ENCODE data around the gene GAS2.

Gene GAS2

DNA sequence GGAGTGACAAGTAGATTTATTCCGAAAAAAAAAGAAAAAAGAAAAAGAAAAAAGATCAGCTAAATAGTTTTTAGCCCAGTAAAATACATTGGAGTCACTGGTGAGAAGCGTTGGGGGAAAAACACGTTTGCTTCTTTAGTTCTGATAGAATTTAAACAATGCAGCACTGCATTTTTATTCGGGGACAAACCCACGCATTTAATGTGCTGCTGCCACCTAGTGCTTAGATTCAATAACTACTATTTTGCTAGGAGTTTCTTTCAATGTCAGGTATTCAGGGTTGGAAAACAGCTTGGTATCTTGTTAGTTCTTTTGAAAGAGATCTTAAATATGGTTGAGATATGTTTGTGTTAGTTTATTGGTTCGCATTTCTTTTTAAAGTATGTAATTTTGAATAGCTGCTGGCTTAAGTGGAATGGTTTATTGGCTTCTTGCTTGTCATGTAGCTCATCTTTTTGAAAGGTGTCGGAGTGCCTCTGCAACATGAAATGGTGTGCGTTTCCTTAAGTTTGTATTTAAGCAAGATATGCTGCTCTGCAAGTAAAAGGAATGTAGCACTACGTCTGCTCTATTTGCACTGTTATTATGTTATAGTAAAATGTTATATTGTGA, 121.2 kb downstream of the GAS2 start:
- peak; percentile 10 for DNase-seq (ENCODE audit: low read depth)

DNA sequence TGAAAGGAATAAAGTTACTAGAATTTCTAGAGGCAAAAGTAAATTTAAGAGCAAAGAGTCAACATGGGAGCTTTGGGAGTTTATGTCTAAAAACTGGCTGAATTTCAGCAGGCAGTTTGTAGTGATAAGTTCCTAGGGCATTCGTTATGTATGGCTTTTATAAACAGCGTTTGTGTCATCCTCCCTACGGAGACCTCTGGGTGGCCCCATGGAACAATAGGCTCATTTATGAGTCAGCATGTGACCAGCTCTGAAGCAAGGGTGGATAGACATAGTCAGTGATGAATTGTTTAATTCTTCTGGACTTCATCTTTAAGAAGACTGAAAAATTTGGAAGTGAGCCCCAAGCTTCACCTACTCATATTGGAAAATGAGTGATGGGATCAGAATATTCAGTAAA, 126.1 kb downstream of the GAS2 start:
- peak; percentile 46 for DNase-seq (ENCODE audit: low read depth)

DNA sequence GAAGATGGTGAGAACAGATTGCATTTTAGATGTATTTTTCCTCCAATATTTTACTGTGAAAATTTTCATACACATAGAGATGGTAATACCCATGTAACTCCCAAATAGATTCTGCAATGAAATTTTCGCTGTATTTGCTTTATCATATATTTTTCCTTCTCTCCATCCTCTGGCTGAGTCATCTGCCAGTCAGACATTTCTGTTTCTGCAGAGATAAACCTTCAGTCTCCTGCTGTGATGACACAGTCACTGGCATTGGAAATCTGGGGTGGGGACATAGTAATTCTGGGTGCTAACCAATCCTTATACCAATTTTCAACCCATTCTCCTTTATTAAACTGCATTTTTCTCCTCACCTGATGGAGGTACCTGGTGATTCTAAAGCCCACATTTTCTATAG, 129.5 kb downstream of the GAS2 start:
- no peak for DNase-seq (ENCODE audit: low read depth)

DNA sequence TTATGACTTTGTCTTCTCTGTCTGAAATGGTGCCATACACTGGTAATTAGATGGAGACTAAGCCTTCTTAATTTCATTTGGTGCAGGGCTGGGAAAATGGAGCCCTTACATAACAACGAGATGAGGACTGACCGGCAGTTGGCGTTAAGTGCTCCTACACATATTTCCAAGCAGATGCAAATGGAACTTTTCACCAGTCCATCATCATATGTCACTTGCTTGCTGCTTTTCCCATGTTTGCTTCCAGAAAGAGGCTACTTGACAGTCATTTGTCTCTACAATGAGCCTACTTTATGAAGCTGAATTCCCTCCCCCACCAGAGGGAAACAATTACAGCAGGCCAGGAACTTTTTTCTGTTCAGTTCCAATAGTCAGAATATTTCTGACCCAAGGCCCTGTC, 130.6 kb downstream of the GAS2 start:
- DNase-seq (ENCODE audit: low read depth) = no peak

DNA sequence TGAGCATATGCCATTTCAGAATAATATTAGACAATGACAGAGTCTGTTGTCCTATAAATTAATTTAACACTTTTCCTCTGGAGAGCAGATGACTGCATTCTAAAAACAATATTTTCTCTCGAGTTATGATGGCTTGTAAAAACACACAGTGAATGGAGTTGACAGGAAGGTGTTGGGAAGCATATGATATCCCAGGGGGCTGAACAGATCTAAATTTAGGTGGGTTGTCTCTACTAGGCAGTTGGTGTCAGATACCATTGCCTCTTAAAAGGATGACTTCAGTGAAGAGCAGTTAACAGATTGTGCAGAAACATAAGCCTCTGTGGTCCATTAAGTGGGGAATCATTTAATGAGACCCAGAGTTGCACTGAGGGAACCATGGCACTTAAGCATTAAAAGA, 132.5 kb downstream of the GAS2 start:
- DNase-seq (ENCODE audit: low read depth) = no peak

DNA sequence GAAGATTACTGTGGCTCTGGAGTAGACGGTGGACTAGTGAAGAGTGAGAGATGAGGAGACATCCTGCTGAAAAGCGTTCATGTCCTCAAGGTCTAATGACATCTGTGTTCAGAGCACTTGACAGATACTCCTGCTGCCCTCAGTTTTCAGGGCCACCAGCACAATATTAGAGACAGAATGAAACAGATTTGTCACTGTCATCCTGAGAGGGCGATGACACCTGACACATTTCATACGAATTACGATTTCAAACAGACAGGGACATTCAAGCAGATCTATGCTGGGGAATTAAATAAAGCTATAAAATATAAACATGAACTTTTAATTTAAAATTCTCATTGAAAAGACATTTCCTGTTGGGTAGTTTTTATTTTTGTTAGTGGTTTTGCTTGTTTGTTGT, 134.1 kb downstream of the GAS2 start:
- no peak for DNase-seq (ENCODE audit: low read depth)

DNA sequence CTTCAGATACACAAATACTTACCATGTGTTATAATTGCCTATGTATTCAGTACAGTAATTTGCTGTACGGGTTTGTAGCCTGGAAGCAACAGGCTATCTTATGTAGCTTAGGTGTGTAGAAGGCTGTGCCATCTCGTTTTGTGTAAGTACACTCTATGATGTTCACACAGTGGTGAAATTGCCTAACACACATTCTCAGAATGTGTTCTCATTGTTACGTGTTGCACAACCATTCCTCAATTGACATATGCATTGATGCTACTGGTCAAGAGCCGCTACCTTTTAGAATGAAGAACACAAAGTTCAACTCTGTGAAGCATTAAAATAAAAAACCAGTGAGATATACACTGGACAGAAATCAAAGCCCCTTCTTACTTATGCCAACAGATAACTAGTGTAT, 136.4 kb downstream of the GAS2 start:
- no peak for DNase-seq (ENCODE audit: low read depth)

DNA sequence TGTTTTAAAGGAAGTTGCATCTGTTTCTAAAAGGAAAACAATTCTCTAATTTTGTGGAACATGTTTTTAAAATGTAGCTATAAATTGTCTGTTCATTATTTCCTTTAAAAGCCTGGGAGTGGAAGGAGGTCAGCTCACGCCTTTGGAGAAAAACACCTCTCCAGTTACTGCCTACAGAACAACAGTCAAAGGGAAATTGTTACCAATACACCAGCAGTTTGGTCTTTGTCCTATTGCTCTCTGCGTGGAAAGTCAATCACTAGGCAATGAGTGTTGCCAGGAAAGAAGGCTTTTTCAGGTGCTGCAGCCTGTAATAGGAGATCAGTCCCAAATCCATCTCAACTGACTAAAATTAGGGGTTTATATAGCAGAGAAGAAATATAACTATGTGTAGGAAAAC, 141.0 kb downstream of the GAS2 start:
- DNase-seq (ENCODE audit: low read depth) = no peak

DNA sequence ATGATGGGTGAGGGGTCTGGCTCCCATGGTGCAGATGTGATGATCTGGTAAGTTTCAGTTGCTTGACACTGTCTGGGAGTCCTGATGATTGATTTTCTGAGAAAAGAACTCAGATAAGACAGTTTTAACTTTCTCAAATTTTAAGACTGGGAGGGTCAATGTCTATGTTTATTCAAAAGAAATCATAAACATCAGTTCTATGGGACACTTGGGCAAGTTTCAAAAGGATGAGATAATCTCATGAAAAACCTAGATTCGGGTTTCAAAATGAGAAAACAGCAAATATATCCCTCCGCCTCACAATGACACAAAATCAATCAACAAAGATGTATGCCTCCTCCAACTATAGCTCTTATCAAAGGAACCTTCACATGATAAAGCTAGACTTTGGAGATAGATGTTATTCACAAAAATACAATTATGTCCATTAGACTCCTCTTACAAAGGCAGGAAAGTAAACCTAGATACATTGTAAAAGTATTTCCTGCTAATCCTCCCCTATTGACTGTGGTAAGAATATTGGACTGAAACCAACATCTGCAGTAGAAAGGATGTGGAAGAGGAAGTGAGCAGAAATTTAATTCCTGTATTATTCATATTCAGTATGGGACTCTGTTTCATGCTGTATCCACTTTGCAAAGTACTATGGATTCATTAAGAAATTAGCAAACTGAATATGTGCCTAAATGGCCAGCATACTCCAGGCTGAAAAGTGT, 141.6 kb downstream of the GAS2 start:
- DNase-seq (ENCODE audit: low read depth) = no peak

DNA sequence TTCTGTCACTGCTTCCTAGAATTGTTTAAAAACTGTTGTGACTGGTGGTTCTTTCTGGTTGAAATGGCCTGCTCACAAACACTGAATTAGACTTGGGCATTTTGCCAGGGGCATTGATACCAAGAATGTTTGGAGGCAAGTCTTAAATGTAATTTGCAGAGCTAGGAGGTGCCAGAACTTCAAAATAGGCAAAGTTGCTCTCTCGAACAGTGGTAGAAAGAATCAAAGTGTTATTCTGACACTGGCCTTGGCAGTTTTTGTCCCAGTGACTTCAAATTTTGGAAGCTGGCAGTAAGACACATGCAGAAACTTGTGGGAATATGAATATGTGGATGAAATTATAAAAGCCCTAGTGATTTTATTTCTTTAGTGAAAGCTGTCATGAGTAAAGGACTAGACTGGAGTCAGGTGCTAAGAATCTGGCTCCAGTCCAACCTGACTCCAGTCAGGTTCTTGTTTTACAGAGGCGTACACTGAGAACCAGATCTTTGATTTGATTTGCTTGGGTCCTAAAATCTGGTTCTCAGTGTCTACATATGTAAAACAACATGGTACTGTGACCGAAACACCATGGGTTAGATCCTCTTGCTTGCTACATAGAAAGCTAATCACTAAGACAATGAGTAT, 142.3 kb downstream of the GAS2 start:
- DNase-seq (ENCODE audit: low read depth) = no peak

DNA sequence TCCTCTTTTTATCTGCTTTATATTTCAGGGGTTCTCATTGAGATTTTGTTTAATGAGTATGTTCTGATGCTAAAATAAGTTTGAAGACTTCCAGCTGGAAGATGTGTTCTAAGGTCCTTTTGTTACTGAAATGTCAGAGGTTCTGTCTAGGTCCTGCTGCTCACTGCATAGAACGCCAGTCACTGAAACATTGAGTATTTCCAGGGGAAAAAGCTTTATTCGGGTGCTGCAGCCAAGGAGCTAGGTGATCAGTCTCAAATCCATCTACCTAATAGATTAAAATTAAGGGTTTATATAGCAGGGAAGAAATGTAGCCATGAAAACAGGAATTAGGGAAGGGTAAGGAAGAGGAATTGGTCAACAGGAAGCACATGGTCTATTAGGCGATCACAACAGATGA, 143.5 kb downstream of the GAS2 start:
- DNase-seq (ENCODE audit: low read depth) = no peak

DNA sequence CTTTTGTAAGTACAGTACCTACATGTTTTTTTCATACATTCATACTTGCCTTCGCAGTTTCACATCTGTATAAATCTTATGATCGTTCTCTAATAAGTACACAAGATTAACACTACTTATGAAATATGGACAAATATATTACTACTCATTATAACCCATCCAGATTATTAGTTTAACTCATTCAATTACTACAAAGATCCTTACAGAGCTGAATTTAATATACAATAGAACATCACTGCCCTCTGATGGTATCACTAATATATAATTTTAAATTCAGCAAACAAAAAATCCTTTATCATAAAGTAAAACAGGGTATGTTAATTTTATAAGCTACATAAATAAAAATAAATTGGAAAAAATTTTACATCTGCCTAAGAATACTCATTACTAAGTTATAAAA, 155.8 kb downstream of the GAS2 start:
- DNase-seq (ENCODE audit: low read depth) = no peak

DNA sequence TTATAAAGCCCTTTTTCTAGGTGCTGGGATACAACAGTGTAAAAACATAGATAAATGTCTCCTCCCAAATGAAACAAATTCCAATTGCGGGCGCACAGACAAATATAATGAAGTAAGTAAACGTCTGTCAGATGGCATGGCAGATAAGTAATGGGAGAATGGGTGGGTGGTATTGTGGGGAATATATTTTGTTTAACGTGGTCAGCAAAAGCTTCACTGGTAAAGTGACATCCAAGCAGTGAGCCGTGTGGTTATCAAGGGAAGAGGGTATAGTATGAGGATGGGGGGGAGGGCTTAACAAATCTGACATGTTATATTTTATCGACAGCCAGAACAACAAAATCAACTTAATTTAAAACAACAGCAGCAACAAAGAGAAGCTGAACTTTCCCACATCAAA, 162.0 kb downstream of the GAS2 start:
- no peak for DNase-seq (ENCODE audit: low read depth)

DNA sequence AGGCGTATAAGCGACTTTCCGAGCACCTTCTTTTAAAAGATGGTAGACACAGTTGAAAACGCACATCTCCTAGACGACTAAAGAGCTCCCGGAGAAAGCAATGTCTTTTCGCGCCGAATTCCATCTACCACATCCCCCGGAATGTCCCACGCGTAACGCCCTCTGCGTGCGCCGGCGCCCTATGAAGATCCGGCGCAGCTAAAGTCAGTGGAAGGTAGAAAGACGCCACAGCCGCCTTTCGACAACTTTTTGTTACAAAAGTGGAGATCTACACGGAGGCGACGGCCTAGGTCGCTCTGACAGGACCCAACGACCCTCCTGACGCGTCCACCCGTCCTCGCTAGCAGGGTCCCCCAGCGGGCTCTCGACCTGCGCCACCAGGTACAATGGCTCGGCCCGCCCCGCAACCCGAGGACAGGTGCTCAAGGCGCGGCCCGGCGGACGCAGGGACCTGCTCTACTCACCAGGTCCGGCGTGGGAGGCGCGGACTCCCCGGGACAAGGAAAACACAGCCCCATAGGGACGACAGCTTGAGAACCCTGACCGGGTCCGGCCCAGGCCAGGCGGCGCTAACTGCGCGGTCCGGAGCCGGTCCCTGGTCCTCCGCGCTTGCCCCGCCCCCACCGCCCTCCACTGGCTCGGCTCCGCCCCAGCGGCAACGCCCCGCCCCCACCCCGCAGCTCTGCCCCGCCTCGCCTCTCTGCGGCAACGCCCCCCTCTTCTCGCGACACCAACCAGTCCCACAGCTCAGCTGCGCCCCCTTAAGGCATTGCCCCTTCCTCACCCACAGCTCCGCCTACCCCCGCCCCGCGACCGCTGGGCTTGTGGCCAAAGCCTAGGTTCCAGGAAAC, 163.0 kb downstream of the GAS2 start, which contains the start of gene SVIP:
SVIP (minus strand) TSS at position 571 of the 851 bp plus-strand sequence; CDS start at position 518, 53 bp downstream.
- peak; percentile 55 for DNase-seq (ENCODE audit: low read depth)

DNA sequence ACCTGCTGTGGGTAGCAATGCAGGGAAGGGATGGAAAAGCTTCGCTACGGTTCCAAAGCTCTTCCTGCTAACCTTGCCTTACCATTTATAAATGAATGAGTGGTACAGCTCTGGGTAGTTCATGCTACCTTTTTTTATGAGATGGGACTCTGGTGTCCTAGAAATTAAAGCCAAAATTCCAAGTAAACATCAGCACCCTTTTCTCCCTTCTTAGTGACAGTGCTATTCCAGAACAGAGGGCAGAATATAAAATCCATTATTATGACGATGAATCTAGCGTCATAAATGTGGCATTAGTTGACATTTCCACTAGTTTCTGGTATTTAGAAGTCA, 163.6 kb downstream of the GAS2 start:
- DNase-seq (ENCODE audit: low read depth) = no peak

DNA sequence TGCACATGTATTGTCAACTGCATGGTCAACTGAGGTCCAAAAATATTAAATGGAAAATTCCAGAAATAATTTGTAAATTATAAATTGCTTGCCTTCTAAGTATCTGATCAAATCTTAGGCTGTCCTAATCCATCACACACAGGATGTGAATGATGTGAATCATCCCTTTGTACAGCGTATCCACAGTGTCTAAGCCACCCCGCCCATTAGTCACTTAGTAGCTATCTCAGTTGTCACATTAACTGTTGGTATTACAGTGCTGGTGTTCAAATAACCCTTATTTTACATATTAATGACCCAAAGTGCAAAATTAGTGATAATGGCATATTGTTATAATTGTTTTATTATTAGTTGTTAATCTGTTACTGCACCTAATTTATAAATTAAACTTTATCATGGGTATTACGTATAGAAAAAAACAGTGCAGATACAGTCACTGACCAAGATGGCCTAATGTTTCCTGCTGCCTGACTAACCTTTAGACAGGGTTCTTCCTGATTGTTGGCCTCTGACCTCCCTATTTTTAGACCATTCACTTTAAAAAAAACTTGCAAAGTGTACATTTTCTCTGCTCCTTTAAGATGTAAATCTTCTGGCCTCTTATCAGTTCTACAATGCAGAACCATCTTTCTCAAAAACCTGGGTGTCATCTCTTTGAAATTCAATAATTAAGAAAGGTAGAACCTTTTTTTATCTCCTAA, 166.1 kb downstream of the GAS2 start:
- no peak for DNase-seq (ENCODE audit: low read depth)

DNA sequence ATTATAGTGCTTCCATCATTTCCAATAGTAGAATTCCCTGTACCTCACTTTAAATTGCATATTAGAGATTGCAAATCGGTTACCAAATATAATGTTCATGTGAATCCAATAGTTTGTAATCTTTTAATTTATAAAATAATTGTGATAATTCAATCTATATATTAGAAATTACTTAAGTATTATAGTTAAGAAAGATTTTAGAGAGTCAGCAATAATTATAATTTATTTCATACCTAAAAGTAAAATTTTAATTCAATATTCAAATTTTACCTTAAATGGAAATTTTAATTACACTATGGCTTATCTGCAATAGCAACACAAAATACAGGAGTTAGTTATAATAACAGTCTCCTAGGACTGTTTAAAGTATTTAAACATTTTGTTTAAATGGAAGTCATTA, 180.3 kb downstream of the GAS2 start:
- DNase-seq (ENCODE audit: low read depth) = no peak

DNA sequence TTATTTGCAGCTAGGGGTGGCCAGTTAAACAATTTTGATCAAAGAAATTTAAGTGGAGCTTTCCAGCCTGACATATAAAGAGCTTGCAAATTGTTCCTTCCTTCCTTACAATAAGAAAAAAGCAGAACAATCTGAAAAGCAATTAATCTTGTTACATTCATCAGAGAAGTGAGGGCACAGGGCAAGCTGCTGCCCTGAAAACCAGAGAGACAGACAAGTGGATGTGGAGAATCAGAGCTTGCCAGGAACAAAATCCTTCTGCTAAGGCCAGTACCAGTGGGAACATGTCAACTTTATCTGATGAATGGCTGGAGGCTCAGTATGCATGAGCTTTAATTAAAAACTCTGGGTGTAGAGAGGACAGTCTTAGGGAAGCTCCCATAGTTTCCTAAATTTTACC, 185.1 kb downstream of the GAS2 start:
- no peak for DNase-seq (ENCODE audit: low read depth)

DNA sequence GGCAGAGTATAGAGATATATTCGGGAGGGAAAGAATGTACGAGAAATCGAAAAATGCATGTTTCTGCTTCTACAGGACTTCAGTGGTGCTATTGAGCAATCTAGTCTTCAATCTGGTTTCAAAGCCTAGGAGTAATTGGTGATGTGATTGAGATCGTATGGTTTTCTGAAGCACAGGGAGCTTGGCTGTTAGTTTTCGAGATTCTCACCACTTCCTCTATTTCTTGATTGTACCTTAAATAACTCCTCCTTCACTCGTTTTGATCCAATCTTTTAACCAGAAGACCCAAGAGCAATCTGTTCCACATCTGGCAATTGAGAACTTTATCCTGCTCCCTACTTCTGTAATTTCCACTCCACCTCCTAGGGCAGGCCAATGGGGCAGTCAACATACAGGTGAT, 193.3 kb downstream of the GAS2 start:
- no peak for DNase-seq (ENCODE audit: low read depth)

DNA sequence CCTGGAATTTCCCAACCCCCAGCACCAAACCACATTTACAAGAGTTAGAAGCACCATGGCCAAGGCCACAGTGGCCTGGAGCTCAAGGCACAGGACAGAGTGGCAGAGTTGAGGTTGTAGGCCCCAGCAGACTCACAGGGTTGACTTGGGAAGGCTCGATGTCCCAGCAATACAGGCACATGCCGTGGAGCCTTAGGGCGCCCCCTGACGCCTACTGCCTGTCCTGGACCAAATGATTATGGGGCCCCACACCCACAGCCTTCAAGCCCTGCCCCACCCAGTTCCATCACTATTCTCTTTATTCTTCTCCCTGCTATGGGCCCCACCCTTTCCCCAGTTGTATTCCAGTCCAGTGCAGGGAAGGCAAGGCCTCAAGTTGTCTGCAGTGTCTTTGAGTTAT, 193.8 kb downstream of the GAS2 start, which contains the start of gene CCDC179:
CCDC179 (minus strand) TSS at position 234 of the 400 bp plus-strand sequence; CDS start at position 181, 53 bp downstream.
- no peak for DNase-seq (ENCODE audit: low read depth)

Data from non-pigmented ciliary epithelial cell (primary cell).